DND-41 (cell line): ENCODE results near the gene POLD1.

ENCODE experiments used
- ATAC-seq: fragments of 200-7000 bp; cut with Tn5 transposase; 3 replicates; pipeline ENCODE4 v1.9.1; 2021; ENCODE audit warnings: low read depth; ENCODE audit not compliant: insufficient read depth
- DNase-seq: peaks from one replicate; pipeline ENCODE4 v3.0.0-alpha.2; 2020
- H2AFZ ChIP-seq: 2 replicates; pipeline ENCODE4 v1.6.0; 2012; ENCODE audit warnings: low read depth, low read length
- H3K27ac ChIP-seq: 2 replicates; pipeline ENCODE4 v1.5.1; 2012; ENCODE audit warnings: low read length, inconsistent platforms
- H3K27me3 ChIP-seq: fragments of 200-600 bp; sonication (generic); 2 replicates; pipeline ENCODE4 v1.6.0; 2012; ENCODE audit warnings: low read length, mild to moderate bottlenecking, inconsistent platforms; ENCODE audit not compliant: insufficient read depth, poor library complexity
- H3K36me3 ChIP-seq: 2 replicates; pipeline ENCODE4 v1.5.1; 2012; ENCODE audit warnings: low read length, inconsistent platforms; ENCODE audit not compliant: insufficient read depth
- H3K4me1 ChIP-seq: 2 replicates; pipeline ENCODE4 v1.5.1; 2012; ENCODE audit warnings: mild to moderate bottlenecking, low read length; ENCODE audit not compliant: insufficient read depth
- H3K4me2 ChIP-seq: 2 replicates; pipeline ENCODE4 v1.6.0; 2012; ENCODE audit warnings: mild to moderate bottlenecking, moderate library complexity, low read length, inconsistent platforms; ENCODE audit not compliant: insufficient read depth
- H3K4me3 ChIP-seq, 2 experiments: fragments of 200-600 bp in 1 of 2; shearing (Covaris generic) in 1 of 2; 2 replicates each; pipeline ENCODE4 v1.5.1; 2012 to 2016; ENCODE audit warnings: inconsistent platforms in 2 of 2, low read length in 2 of 2, mild to moderate bottlenecking in 2 of 2, low read depth in 1 of 2, moderate library complexity in 1 of 2
- H3K79me2 ChIP-seq: 2 replicates; pipeline ENCODE4 v1.6.0; 2012; ENCODE audit warnings: low read length, inconsistent platforms; ENCODE audit not compliant: insufficient read depth
- H3K9ac ChIP-seq: 2 replicates; pipeline ENCODE4 v1.6.0; 2012; ENCODE audit warnings: low read depth, mild to moderate bottlenecking, inconsistent platforms, low read length, moderate library complexity
- H3K9me3 ChIP-seq: 2 replicates; pipeline ENCODE4 v1.5.1; 2012; ENCODE audit warnings: low read length, moderate library complexity, mild to moderate bottlenecking, inconsistent platforms; ENCODE audit not compliant: insufficient read depth, severe bottlenecking
- H4K20me1 ChIP-seq: 2 replicates; pipeline ENCODE4 v1.6.0; 2012; ENCODE audit warnings: low read length; ENCODE audit not compliant: insufficient read depth
- EZH2 ChIP-seq: IDR thresholded peaks from 3 replicates; pipeline ENCODE4 v1.6.1; 2012; ENCODE audit warnings: borderline replicate concordance, low read depth, mild to moderate bottlenecking, moderate library complexity, low read length, inconsistent platforms; ENCODE audit not compliant: severe bottlenecking
- TF ChIP-seq, protein P1 (sequence below): IDR thresholded peaks from 2 replicates; pipeline ENCODE4 v1.5.1; 2012; ENCODE audit warnings: borderline replicate concordance, low read length, moderate library complexity, mild to moderate bottlenecking; ENCODE audit not compliant: poor library complexity, severe bottlenecking; ENCODE audit errors: extremely low read depth

POLD1 gene

DNA sequence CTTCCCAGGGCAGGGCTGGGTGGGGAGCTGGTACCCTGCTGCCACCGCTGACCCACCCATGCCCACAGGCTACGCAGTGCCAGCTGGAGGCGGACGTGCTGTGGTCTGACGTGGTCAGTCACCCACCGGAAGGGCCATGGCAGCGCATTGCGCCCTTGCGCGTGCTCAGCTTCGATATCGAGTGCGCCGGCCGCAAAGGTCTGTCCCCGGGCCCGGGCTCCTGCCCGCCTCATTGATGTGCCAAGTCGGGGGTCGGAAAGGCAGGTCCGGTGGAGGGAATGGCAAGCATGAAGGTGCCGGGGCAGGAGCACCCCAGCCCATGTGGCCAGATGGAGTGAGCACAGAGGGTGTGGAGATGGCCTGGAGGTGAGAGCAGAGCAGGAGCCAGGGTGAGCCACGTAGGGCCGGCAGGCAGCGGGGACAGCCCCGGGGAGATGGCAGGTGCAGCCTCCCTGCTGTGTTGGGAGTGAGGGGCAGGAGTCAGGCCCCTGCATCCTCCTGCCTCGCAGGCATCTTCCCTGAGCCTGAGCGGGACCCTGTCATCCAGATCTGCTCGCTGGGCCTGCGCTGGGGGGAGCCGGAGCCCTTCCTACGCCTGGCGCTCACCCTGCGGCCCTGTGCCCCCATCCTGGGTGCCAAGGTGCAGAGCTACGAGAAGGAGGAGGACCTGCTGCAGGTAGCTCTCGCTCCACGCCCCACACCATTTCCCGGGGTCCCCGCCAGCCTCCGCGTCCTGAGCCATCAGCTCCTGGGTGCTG is 18.6 kb downstream of the POLD1 start:
- H3K4me1 ChIP-seq, result no peaks in the 10 kb centered on the region
- TF ChIP-seq EZH2, result no peak
- TF ChIP-seq, protein P1, sequence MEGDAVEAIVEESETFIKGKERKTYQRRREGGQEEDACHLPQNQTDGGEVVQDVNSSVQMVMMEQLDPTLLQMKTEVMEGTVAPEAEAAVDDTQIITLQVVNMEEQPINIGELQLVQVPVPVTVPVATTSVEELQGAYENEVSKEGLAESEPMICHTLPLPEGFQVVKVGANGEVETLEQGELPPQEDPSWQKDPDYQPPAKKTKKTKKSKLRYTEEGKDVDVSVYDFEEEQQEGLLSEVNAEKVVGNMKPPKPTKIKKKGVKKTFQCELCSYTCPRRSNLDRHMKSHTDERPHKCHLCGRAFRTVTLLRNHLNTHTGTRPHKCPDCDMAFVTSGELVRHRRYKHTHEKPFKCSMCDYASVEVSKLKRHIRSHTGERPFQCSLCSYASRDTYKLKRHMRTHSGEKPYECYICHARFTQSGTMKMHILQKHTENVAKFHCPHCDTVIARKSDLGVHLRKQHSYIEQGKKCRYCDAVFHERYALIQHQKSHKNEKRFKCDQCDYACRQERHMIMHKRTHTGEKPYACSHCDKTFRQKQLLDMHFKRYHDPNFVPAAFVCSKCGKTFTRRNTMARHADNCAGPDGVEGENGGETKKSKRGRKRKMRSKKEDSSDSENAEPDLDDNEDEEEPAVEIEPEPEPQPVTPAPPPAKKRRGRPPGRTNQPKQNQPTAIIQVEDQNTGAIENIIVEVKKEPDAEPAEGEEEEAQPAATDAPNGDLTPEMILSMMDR, result no peak
- H3K79me2 ChIP-seq, result peaks cover 20% of the 10 kb centered on the region
- H3K27ac ChIP-seq, result no peak overlapping the region
- no peak overlapping the region for H3K4me2 ChIP-seq
- H3K9ac ChIP-seq, result no peak overlapping the region
- no peak overlapping the region for H2AFZ ChIP-seq
- no peak overlapping the region for H3K4me3 ChIP-seq
- H3K9me3 ChIP-seq, result no peaks in the 10 kb centered on the region
- H4K20me1 ChIP-seq, result peaks cover 50% of the 10 kb centered on the region
- peaks cover 76% of the 10 kb centered on the region for H3K36me3 ChIP-seq
- DNase-seq (no peak), ATAC-seq (no peak)
- no peaks in the 10 kb centered on the region for H3K27me3 ChIP-seq

DNA sequence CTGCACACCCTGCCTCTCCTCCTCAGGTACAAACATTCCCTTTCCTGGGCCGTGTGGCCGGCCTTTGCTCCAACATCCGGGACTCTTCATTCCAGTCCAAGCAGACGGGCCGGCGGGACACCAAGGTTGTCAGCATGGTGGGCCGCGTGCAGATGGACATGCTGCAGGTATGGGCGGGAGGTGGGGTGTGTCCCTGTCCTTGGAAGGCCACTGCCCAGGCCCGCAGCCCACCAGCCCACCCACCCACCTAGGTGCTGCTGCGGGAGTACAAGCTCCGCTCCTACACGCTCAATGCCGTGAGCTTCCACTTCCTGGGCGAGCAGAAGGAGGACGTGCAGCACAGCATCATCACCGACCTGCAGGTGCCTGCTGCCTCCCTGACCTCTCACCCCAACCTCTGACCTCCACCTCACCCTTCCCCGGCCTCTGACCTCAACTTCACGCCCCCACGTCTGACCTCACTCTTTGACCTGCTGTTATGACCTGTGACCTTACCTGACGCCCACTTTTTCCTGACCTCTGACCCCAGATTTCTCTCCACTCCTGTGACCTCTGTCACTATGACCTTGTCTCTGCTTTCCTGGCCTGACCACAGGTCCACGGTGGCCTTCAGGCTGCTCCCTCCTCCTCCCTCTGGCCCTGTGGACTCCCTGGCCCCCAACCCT is 22.1 kb downstream of the POLD1 start:
- no peak for DNase-seq
- Histone ChIP-seq H3K36me3 (peaks cover 88% of the 10 kb centered on the region), H3K9me3 (no peaks in the 10 kb centered on the region)

DNA sequence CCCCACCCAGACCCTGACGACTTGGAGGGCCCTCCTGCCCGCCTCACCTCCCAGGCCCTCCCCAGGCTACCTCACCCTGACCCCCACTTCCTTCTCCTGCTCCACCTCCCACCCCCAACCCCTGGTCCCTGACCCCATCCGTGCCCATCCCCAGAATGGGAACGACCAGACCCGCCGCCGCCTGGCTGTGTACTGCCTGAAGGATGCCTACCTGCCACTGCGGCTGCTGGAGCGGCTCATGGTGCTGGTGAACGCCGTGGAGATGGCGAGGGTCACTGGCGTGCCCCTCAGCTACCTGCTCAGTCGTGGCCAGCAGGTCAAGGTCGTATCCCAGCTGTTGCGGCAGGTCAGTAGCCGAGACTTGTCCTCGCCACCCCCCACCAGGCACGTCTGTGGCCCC is 22.7 kb downstream of the POLD1 start:
- DNase-seq, result no peak
- peaks cover 85% of the 10 kb centered on the region for H3K36me3 ChIP-seq
- H3K79me2 ChIP-seq, result no peaks in the 10 kb centered on the region
- H3K4me2 ChIP-seq, result no peak overlapping the region
- no peak overlapping the region for H3K9ac ChIP-seq
- no peak for ATAC-seq
- H3K4me3 ChIP-seq, result no peak overlapping the region
- no peaks in the 10 kb centered on the region for H3K4me1 ChIP-seq
- no peak overlapping the region for H3K27ac ChIP-seq
- TF ChIP-seq, protein P1, result no peak
- no peak for TF ChIP-seq EZH2
- H4K20me1 ChIP-seq, result peaks cover 36% of the 10 kb centered on the region
- H2AFZ ChIP-seq, result no peak overlapping the region
- H3K9me3 ChIP-seq, result no peaks in the 10 kb centered on the region
- H3K27me3 ChIP-seq, result no peaks in the 10 kb centered on the region

More for the DNA sequence above, 22.1 kb downstream of the POLD1 start:
- Histone ChIP-seq H3K4me3 (no peak overlapping the region), H2AFZ (no peak overlapping the region), H3K27ac (no peak overlapping the region), H4K20me1 (peaks cover 42% of the 10 kb centered on the region), H3K27me3 (no peaks in the 10 kb centered on the region), H3K4me2 (no peak overlapping the region), H3K4me1 (no peaks in the 10 kb centered on the region), H3K9ac (no peak overlapping the region), H3K79me2 (no peaks in the 10 kb centered on the region)
- TF ChIP-seq EZH2, result no peak
- TF ChIP-seq, protein P1, result no peak
- no peak for ATAC-seq
